H9 (cell line): ENCODE results near the gene GRIN3B. TPM values are rescaled to one million over a fixed set of nuclear protein-coding genes. Genes with fewer than 3 reads are reported as not detected.

Experiments used
- DNase-seq: peaks from one replicate; pipeline ENCODE4 v3.0.0-alpha.2; 2017
- H2AFZ ChIP-seq: one replicate; pipeline ENCODE4 v1.6.1; 2013; ENCODE audit warnings: mild to moderate bottlenecking, low read length, control low read depth, moderate library complexity
- H2AK5ac ChIP-seq: 2 replicates; pipeline ENCODE4 v1.6.1; 2013; ENCODE audit warnings: low read length, control low read depth, mixed read lengths; ENCODE audit not compliant: insufficient read length
- H2BK120ac ChIP-seq: one replicate; pipeline ENCODE4 v1.6.1; 2013; ENCODE audit warnings: low read depth, mild to moderate bottlenecking, low read length, control low read depth, inconsistent platforms; ENCODE audit not compliant: poor library complexity, severe bottlenecking
- H2BK12ac ChIP-seq: 2 replicates; pipeline ENCODE4 v1.6.1; 2013; ENCODE audit warnings: low read length, control low read depth, mixed read lengths, low read depth; ENCODE audit not compliant: insufficient read length
- H2BK15ac ChIP-seq: 2 replicates; pipeline ENCODE4 v1.6.1; 2013; ENCODE audit warnings: low read depth, low read length, control low read depth
- H2BK20ac ChIP-seq: one replicate; pipeline ENCODE4 v1.6.1; 2013; ENCODE audit warnings: low read depth, mild to moderate bottlenecking, low read length, control low read depth, inconsistent platforms; ENCODE audit not compliant: poor library complexity, severe bottlenecking
- H2BK5ac ChIP-seq: 2 replicates; pipeline ENCODE4 v1.6.1; 2013; ENCODE audit warnings: low read length, control low read depth, mixed read lengths; ENCODE audit not compliant: insufficient read length
- H3K14ac ChIP-seq: 2 replicates; pipeline ENCODE4 v1.6.1; 2013; ENCODE audit warnings: low read length, control low read depth; ENCODE audit not compliant: insufficient read depth
- H3K18ac ChIP-seq: 2 replicates; pipeline ENCODE4 v1.6.1; 2013; ENCODE audit warnings: low read depth, mild to moderate bottlenecking, mixed read lengths, low read length, control low read depth; ENCODE audit not compliant: insufficient read length
- H3K23ac ChIP-seq: 2 replicates; pipeline ENCODE4 v1.6.1; 2013; ENCODE audit warnings: low read length, control low read depth, mixed read lengths, low read depth; ENCODE audit not compliant: insufficient read length
- H3K23me2 ChIP-seq: 2 replicates; pipeline ENCODE4 v1.6.1; 2013; ENCODE audit warnings: low read depth, mild to moderate bottlenecking, mixed read lengths, low read length, control low read depth; ENCODE audit not compliant: insufficient read length, poor library complexity, severe bottlenecking
- H3K27ac ChIP-seq: 2 replicates; pipeline ENCODE4 v1.5.1; 2013; ENCODE audit warnings: low read length, control low read depth, mixed read lengths, low read depth; ENCODE audit not compliant: insufficient read length
- H3K27me3 ChIP-seq: 2 replicates; pipeline ENCODE4 v1.6.1; 2013; ENCODE audit warnings: low read length, control low read depth, inconsistent platforms; ENCODE audit not compliant: insufficient read depth
- H3K4ac ChIP-seq: 2 replicates; pipeline ENCODE4 v1.6.1; 2013; ENCODE audit warnings: low read depth, mild to moderate bottlenecking, control low read depth, inconsistent platforms, low read length, moderate library complexity
- H3K4me1 ChIP-seq: 2 replicates; pipeline ENCODE4 v1.6.1; 2013; ENCODE audit warnings: low read length, control low read depth, inconsistent platforms; ENCODE audit not compliant: insufficient read depth
- H3K4me2 ChIP-seq: 2 replicates; pipeline ENCODE4 v1.6.1; 2013; ENCODE audit warnings: low read length, control low read depth, mixed read lengths; ENCODE audit not compliant: insufficient read length, insufficient read depth
- H3K56ac ChIP-seq: 2 replicates; pipeline ENCODE4 v1.6.1; 2013; ENCODE audit warnings: low read depth, mild to moderate bottlenecking, mixed read lengths, low read length, control low read depth; ENCODE audit not compliant: insufficient read length
- H3K79me1 ChIP-seq: 2 replicates; pipeline ENCODE4 v1.6.1; 2013; ENCODE audit warnings: low read depth, mild to moderate bottlenecking, moderate library complexity, low read length, control low read depth, inconsistent platforms; ENCODE audit not compliant: insufficient read depth, poor library complexity, severe bottlenecking
- H3K79me2 ChIP-seq: 2 replicates; pipeline ENCODE4 v1.6.1; 2013; ENCODE audit warnings: low read length, control low read depth, inconsistent platforms; ENCODE audit not compliant: insufficient read depth
- H3K9ac ChIP-seq: 2 replicates; pipeline ENCODE4 v1.6.1; 2013; ENCODE audit warnings: low read length, control low read depth, mixed read lengths; ENCODE audit not compliant: insufficient read length; ENCODE audit errors: extremely low read depth
- H3K9me3 ChIP-seq: one replicate; pipeline ENCODE4 v1.6.1; 2013; ENCODE audit warnings: low read depth, low read length, inconsistent platforms; ENCODE audit not compliant: control insufficient read depth
- H3T11ph ChIP-seq: one replicate; pipeline ENCODE4 v1.6.1; 2013; ENCODE audit warnings: mild to moderate bottlenecking, low read length, control low read depth, inconsistent platforms
- H4K20me1 ChIP-seq: one replicate; pipeline ENCODE4 v1.6.1; 2013; ENCODE audit not compliant: control insufficient read depth, insufficient read length, insufficient read depth
- H4K5ac ChIP-seq: 2 replicates; pipeline ENCODE4 v1.6.1; 2013; ENCODE audit warnings: low read depth, mild to moderate bottlenecking, mixed read lengths, low read length, control low read depth; ENCODE audit not compliant: insufficient read length
- H4K8ac ChIP-seq: replicated peaks from 2 replicates; pipeline ENCODE4 v1.6.1; 2013; ENCODE audit warnings: low read length, control low read depth, mixed read lengths, low read depth; ENCODE audit not compliant: insufficient read length
- H4K91ac ChIP-seq: 2 replicates; pipeline ENCODE4 v1.6.1; 2013; ENCODE audit warnings: low read depth, mild to moderate bottlenecking, moderate library complexity, mixed read lengths, low read length, control low read depth; ENCODE audit not compliant: insufficient read length
- H3K27ac Mint-ChIP-seq, 3 experiments: 2 replicates in 2 of 3; 3 replicates in 1 of 3; pipeline ENCODE4 v1.8.0; 2020 to 2021; ENCODE audit warnings: mixed read lengths in 3 of 3, mild to moderate bottlenecking in 1 of 3, moderate library complexity in 1 of 3
- H3K27me3 Mint-ChIP-seq: 2 replicates; pipeline ENCODE4 v1.8.0; 2021; ENCODE audit warnings: low read depth, mild to moderate bottlenecking, moderate library complexity, mixed read lengths
- H3K36me3 Mint-ChIP-seq, 3 experiments: 2 replicates in 2 of 3; 3 replicates in 1 of 3; pipeline ENCODE4 v1.8.0; 2020 to 2021; ENCODE audit warnings: low read depth in 3 of 3, mixed read lengths in 3 of 3; ENCODE audit not compliant: insufficient read depth in 1 of 3
- H3K4me1 Mint-ChIP-seq, 2 experiments: 2 replicates each; pipeline ENCODE4 v1.8.0; 2020; ENCODE audit warnings: mixed read lengths in 2 of 2
- H3K4me3 Mint-ChIP-seq, 2 experiments: 2 replicates in 1 of 2; 3 replicates in 1 of 2; pipeline ENCODE4 v1.8.0; 2020 to 2021; ENCODE audit warnings: mild to moderate bottlenecking in 2 of 2, mixed read lengths in 2 of 2, moderate library complexity in 1 of 2
- H3K9me3 Mint-ChIP-seq, 2 experiments: 2 replicates in 1 of 2; 3 replicates in 1 of 2; pipeline ENCODE4 v1.8.0; 2020; ENCODE audit warnings: mild to moderate bottlenecking in 2 of 2, mixed read lengths in 2 of 2, moderate library complexity in 1 of 2
- WGBS: extraction: QIAGEN DNeasy Blood & Tissue Kit; methylation state at CpG from one replicate; pipeline ENCODE4 v1.1.7; 2013; ENCODE audit warnings: missing lambda C conversion rate, low lambda C conversion rate, mixed read lengths; ENCODE audit not compliant: insufficient read length; ENCODE audit errors: extremely low coverage; 5-methylcytosine and 5-hydroxymethylcytosine counted together
- total RNA-seq: library from RNA; stranded (reverse); gene quantifications from 2 replicates; pipeline ENCODE4 v1.2.1, GENCODE V29; 2021
- TF ChIP-seq, protein P1 (sequence below): fragments of 200-600 bp; sonication (generic); conservative IDR thresholded peaks from 3 replicates; pipeline ENCODE4 v1.8.0; 2021; ENCODE audit warnings: antibody characterized with exemption, mild to moderate bottlenecking

Gene GRIN3B
- total RNA-seq, 1 experiment from 2014 or later: 1.0 TPM

GRCh38 chr19:1028062-1028926 is 28.1 kb downstream of the GRIN3B start:
- no peak overlapping the region for H3T11ph ChIP-seq
- H3K56ac ChIP-seq: no peak overlapping the region
- H3K9me3 Mint-ChIP-seq: no peaks in the 10 kb centered on the region
- no peak overlapping the region for H3K27ac ChIP-seq
- no peaks in the 10 kb centered on the region for H3K4me1 ChIP-seq
- H4K91ac ChIP-seq: no peak overlapping the region
- no peak overlapping the region for H3K4ac ChIP-seq
- H3K4me3 Mint-ChIP-seq: peak overlapping the region; percentile 86 to 91
- no peaks in the 10 kb centered on the region for H3K27me3 ChIP-seq
- no peak overlapping the region for H2BK20ac ChIP-seq
- peak overlapping the region; percentile 85 for H3K14ac ChIP-seq
- peaks cover 7% of the 10 kb centered on the region for H3K79me1 ChIP-seq
- H3K4me2 ChIP-seq: peak overlapping the region; percentile 90
- no peak overlapping the region for H2BK5ac ChIP-seq
- no peak overlapping the region for H4K8ac ChIP-seq
- no peak overlapping the region for H4K5ac ChIP-seq
- peak overlapping the region; percentile 100 for H3K18ac ChIP-seq
- no peak overlapping the region for H2BK120ac ChIP-seq
- no peak overlapping the region for H2AFZ ChIP-seq
- DNase-seq: peak; percentile 77
- TF ChIP-seq, protein P1, sequence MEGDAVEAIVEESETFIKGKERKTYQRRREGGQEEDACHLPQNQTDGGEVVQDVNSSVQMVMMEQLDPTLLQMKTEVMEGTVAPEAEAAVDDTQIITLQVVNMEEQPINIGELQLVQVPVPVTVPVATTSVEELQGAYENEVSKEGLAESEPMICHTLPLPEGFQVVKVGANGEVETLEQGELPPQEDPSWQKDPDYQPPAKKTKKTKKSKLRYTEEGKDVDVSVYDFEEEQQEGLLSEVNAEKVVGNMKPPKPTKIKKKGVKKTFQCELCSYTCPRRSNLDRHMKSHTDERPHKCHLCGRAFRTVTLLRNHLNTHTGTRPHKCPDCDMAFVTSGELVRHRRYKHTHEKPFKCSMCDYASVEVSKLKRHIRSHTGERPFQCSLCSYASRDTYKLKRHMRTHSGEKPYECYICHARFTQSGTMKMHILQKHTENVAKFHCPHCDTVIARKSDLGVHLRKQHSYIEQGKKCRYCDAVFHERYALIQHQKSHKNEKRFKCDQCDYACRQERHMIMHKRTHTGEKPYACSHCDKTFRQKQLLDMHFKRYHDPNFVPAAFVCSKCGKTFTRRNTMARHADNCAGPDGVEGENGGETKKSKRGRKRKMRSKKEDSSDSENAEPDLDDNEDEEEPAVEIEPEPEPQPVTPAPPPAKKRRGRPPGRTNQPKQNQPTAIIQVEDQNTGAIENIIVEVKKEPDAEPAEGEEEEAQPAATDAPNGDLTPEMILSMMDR: no peak
- peak overlapping the region in 2 of 3 experiments; percentile 39 to 76; a peak in 1 of 7 replicates for H3K27ac Mint-ChIP-seq
- H2BK12ac ChIP-seq: no peak overlapping the region
- peaks cover 15% of the 10 kb centered on the region; the same call in 1 of the 2 replicates for H3K79me2 ChIP-seq
- peak overlapping the region; percentile 42 for H3K9ac ChIP-seq
- H2AK5ac ChIP-seq: no peak overlapping the region
- H3K36me3 Mint-ChIP-seq: peaks cover 23 to 33% (median 32%) of the 10 kb centered on the region in 3 experiments; a peak in 6 of 7 replicates
- peaks cover 16% of the 10 kb centered on the region for H3K23me2 ChIP-seq
- H3K9me3 ChIP-seq: no peaks in the 10 kb centered on the region
- H3K23ac ChIP-seq: no peak overlapping the region
- H2BK15ac ChIP-seq: no peak overlapping the region
- no peaks in the 10 kb centered on the region; the same call in 1 of the 2 replicates for H3K27me3 Mint-ChIP-seq
- H3K4me1 Mint-ChIP-seq: peaks cover 4 to 22% of the 10 kb centered on the region in 2 experiments; a peak in 3 of 4 replicates
- no CpG with 5 or more reads among the region's 58 CpGs for WGBS
- no peaks in the 10 kb centered on the region for H4K20me1 ChIP-seq
